GM18868 (cell line): ENCODE data around the gene MXRA8.
"Not testable (repeated sequence)": the region's sequence is repeated elsewhere in the genome, so short reads cannot be mapped to it uniquely, and the experiment has no call there.

Experiments
- ATAC-seq: cut with Tn5 transposase; IDR thresholded peaks from one replicate; pipeline ENCODE4 v1.9.1; 2021; ENCODE audit warnings: mild to moderate bottlenecking, moderate library complexity; ENCODE audit not compliant: unreplicated experiment

MXRA8 gene, protein sequence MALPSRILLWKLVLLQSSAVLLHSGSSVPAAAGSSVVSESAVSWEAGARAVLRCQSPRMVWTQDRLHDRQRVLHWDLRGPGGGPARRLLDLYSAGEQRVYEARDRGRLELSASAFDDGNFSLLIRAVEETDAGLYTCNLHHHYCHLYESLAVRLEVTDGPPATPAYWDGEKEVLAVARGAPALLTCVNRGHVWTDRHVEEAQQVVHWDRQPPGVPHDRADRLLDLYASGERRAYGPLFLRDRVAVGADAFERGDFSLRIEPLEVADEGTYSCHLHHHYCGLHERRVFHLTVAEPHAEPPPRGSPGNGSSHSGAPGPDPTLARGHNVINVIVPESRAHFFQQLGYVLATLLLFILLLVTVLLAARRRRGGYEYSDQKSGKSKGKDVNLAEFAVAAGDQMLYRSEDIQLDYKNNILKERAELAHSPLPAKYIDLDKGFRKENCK

DNA sequence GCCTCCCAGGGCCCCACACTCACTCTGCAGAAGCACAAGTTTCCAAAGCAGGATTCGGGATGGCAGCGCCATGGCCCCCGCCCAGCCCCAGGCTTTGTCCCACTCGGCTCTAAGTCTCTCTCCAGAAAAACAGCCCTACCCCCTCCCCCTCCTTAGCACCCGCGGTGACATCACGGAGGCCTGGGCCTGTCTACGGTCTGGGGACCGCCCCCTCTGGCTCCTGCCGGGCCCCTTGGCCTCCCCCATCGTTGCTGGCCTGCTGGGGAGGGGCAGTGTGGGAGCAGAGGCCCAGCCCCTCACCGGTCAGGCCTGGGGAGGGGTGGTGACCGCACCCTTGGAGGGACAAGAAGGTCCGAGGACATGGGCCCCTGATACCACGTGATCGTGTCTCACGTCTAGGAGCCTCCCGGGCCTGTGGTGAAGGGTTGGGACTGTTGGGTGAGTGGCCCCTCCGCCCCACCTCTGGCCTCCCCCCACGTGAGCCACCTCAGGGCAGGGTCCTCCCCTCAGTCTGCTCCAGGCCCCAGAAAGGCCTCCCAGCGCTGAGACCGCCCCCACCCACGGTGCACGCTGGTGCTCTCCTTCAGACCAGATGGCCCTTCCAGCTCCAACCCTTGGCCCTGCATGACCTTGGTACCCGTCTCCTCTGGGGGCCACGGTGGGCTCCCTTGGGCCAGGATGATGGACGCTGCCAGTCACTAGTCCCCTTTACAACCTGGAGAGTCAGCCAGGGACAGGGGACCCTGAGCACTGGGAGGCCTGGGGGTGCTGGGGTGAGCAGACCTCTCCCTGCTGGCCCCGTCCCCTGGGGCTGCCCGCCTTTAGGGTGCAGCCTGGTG, at the start of gene MXRA8:
Gene MXRA8, minus strand, starts transcription at position 123 of the 839 bp plus-strand sequence. Its CDS starts 51 bp downstream, at position 72.
- no peak for ATAC-seq

DNA sequence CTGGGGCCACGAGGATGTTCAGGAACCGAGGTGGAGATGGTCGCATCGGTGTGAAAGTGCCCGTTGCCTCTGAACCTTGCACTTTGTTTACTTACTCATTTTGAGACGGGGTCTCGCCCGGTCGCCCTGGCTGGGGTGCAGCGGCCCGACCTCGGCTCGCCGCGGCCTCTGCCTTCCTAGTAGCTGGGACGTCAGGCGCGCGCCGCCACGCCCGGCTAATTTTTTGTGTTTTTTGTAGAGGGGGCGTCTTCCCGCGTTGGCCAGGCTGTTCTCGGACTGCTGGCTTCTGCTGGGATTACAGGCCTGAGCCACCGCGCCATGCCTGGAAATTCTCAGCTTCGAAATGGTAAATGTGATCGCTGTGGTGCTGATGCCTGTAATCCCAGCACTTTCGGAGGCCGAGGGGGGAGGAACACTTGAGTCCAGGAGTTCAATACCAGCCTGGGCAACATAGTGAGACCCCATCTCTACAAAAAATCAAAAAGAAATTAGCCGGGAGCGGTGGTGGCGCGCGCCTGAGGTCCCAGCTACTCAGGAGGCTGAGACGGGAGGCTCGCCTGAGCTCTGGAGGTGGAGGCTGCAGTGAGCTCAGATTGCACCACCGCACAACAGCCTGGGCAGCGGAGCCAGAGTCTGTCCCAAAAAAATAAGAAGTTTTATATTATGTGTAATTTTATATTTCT, 49.4 kb upstream of the MXRA8 start:
- ATAC-seq, result peak; percentile 20

DNA sequence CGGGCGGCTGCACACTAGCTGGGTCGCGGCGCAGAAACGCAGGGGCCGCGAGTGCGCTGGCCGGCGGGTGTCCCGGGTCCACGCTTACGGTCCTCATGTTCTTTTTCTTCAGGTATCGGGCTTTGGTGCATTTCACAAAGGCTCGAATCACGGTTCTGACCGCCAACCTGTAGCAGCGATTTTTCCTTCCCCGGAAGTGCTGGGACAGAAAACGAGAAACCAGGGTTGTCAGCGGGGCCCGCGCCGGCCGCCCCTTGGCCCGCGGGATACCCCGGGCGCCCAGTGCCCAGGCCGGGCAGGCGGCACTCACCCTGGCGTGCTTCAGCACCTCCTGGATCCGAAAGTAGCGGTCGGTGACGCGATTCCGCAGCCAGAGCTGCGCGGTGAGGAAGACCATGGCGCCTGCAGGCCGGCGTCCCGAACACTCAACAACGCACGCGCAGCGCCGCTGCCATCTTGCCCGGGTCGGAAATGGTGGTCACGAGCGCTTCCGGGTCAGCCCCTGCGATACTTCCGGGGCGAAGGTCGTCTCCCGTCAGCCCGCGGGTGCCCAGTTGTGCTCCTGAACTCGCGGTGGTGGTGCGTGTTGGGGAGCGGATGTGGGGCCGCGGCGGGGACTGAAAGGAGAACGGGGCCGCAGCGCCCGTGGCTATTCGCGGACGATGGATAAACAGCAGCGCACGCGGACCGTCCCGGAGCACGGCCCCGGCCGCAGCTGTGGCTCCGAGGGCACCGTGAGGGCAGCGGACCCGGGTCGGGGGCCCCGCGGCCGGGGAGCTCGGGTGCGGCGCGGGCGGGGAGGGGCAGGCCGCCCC, 48.7 kb upstream of the MXRA8 start, which contains the start of gene MRPL20:
Gene MRPL20, minus strand, starts transcription at position 473 of the 815 bp plus-strand sequence. Its CDS starts 76 bp downstream, at position 397.
- peak; percentile 83 for ATAC-seq

DNA sequence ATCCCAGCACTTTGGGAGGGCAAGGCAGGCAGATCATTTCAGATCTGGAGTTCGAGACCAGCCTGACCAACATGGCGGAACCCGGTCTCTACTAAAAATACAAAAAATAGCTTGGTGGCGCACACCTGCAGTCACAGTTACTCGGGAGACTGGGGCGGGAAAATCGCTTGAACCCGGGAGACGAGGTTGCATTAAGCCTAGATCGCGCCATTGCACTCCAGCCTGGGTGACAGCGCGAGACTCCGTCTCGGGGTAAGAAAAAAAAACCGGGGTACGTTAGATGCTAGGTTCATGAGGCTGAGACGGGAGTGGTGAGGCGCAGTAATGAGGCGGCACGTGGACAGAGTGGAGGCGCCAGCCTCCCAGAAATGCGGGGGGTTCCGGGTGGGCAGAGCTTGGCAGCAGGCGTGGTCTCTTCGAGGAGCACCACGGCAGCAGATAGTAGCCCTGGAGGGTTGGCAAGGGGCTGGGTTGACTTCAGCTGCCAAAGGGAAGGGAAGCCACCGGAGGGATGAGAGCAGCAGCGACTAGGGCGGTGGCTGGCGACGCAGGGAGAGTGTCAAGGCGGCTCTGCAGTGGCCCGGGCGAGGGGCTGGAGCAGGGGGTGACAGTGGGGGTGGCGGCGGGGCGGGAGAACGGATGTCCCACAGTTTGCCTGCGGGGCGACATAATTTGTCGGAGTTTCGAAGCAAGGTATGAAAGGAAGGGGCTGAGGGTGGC, 47.9 kb upstream of the MXRA8 start:
- ATAC-seq, result no peak

DNA sequence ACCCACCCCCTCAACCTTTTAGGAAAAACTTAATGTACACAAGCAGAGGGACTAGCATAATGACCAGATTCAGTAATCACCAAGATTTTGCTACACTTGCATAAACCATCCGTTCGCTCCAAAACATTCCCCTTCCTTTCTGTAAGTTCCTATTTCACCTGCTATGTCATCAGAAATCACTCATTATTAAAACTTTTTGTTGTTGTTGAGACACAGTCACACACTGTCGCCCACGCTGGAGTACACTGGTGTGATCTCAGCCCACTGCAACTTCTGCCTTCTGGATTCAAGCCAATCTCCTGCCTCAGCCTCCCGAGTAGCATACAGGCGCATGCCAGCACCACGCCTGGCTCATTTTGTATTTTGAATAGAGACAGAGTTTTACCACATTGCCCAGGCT, 45.3 kb upstream of the MXRA8 start:
- ATAC-seq, result no peak

DNA sequence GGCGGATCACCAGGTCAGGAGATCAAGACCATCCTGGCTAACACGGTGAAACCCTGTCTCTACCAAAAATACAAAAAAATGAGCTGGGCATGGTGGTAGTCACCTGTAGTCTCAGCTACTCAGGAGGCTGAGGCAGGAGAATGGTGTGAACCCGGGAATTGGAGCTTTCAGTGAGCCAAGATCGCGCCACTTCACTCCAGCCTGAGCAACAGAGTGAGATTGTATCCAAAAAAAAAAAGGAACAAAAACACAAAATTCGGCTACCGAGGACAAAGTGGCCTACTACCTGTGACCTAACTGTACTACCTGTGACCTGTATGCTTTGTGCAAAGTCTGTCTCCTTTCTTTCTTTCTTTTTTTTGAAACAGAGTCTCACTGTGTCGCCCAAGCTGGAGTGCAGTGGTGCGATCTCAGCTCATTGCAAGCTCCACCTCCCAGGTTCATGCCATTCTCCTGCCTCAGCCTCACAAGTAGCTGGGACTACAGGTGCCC, 44.6 kb upstream of the MXRA8 start:
- not testable (repeated sequence) for ATAC-seq

DNA sequence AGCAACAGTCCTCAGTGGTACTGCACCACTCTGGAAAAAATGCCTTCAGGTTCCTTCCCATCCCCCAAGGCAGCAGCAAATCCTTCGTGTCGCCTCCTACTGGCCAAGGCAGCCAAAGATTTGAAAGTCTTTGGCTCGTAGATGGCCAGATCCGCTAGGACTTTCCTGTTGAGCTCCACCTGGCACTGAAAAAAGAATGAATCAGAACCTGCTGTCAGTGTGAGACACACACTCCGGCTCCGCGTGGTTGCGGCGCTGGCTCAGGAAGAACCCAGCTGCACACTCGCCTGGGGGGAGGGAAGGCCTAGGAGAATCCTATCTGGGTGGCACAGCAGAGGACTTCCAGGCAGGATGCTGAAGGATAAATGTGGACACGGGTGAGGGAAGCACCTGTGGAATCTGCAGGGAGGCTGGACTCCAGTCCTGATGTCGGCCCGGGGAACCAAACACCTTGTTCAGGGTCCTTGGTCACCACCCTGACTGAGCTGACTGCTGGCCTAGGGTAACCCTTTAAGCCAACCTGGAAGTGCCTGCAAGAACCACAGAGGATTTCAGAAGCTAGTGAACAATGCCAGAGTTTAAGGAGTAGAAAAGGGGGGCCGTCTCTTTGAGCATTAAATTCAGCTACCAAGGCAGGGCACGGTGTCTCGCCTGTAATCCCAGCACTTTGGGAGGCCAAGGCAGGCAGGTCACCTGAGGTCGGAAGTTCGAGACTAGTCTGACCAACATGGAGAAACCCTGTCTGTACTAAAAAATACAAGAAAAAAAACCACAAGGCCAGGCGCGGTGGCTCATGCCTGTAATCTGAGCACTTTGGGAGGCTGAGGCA, 43.9 kb upstream of the MXRA8 start:
- ATAC-seq, result no peak

DNA sequence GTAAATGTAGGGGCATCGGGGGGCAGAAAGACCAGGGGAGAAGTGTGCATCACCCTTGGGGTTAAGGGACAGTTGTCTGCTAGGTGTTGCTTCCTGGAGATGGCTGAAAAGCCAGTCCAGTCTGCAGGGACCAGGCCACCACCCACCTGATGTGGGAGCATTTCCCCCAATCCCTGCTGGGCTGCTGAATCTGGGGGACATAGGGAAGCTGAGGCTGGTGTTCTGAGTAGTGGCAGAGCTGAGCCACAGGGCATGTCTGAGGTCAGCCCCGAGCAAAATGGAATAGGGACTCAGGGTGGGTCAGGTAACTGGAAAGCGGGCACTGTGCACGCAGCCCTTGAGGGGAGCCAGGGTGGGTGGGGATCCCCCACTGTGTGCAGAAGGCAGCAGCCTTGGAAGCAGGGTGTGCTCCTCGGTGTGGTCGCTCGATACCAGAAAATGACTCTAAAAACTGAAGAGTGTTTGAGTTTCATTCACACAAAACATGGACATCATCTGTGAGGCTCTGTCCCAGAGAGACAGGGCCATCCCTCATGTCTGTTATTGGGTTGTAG, 43.2 kb upstream of the MXRA8 start:
- no peak for ATAC-seq

DNA sequence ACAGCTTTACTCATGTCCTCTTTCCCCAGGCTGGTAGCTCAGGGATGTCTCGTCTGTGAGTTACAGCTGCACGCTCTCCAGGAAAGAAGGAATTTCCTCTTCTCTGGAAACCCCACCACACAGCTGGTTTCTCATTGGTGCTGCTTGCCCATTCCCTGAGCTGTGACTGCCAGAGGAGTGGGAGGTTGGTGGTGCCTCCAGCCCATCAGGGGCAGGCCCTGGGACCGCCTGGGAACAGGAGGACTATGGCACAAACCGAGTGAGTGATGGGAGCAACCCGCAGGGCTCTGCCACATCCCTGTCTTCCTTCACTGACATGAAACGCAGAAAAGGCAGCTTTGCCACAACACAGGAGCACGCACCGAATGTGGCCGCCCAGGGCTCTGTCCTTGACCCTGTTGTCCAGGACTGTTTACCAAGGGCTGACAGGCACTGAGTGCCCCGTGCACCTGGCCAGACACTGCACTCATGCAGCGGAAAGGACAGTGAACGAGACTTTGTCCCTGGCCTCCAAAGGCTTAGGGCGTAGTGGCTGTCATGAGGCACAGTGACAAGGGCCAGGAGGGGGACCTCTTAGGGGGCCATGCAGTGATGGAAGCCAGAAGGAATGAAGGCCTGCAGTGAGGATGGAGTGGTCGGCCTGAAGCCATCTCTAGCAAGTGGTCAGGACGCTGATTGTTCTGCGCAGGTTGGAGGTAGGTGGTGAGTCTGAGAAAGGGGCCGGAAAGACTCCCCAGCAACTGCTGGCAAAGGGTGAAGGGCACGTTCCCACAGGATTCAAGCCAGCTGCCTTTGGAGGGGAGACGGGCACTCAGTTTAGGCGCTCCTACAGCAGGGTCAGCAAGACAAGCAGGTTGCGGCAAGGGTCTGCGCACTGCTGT, 42.5 kb upstream of the MXRA8 start:
- ATAC-seq, result no peak

DNA sequence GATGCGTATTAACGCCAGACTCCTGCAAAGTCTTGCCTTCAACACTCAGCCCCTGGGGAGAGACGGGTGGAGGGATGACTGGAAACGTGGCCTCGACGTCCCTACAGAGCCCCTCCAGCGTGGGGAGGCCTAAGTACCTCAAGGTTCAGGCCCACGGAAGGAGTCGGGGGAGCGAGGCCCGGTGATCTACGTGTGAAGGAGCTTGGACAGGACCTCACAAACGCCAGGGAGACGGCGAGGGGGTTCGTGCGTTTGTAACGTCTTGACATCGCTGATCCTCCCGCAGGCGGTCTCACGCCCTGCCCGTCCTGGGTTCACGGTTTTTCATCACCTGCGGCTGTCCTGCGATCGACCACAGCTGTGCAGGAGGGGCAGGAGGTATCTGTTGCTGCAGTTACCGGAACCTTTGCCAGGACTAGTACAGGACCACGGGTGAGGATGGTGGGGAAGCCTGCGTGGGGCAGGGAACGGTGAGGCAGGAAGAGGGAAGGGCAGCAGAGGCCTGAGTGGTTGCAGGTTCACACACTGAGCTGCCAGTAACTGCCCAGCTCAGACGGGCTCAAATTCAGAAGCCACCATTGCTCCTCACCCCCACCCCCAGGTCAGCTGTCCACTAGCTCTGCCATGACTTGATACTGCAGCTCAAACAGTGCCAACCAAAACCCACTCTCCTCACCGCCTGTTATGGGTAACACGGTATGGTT, 41.7 kb upstream of the MXRA8 start:
- ATAC-seq, result peak; percentile 3

DNA sequence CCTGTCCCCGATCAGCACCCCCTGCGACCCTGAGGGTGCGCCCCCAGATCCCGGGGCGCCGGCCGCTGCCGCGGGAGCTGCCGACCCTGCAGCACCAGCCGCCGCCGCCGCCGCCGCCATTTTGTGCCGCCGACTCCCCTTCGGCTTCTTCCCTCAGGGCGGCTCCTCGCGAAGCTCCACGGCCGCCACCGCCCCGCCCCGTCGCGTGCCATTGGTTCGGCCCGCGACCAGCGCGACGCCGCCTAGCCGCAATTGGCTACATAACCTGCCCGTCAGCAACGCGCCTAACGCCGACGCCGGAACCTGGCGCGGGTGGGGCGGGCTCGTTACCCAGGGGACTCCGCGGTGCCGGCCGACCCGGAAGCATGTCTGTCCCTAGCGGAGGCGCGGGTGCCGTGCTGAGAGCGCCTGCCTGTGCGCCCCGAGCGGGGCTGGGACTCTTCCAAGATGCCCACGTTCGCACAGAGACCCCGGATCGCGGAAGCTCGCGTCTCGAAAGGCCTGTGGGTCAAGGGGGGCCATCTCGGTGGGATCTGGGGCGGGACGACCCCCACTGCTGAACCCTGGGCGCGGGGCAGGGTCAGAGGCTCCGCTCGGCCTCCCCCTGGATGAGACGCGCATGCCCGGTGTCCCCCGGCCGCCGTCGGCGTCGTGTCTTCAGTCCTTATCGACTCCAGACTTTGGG, 41.0 kb upstream of the MXRA8 start, which contains the start of gene CCNL2:
Gene CCNL2, minus strand, starts transcription at position 149 of the 685 bp plus-strand sequence. Its CDS starts 29 bp downstream, at position 120.
- ATAC-seq, result peak; percentile 92

DNA sequence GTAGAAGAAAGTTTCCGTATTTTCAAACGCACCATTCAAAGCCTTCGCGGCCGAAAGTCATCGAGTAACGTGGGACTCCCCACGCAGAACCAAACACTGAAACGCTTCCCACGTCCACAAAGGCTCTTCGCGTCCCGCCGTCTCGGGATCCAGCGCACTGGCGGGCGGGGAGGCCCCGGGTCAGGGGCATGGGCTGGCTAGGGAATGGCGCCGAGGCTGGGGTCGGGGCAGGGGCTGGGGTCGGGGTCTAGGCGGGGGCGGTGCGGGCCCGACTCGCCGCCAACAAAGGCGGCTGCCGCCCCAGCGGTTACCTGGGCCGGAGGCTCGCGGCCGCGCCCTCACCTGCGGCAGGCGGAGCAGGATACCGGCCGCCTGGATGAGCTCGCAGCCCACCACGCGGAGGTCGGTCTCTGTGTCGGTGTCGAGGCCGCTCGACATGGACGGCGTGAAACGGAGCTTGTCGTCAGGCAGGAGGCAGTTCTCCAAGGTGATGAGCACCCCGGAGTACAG, 40.4 kb upstream of the MXRA8 start:
- ATAC-seq, result no peak

DNA sequence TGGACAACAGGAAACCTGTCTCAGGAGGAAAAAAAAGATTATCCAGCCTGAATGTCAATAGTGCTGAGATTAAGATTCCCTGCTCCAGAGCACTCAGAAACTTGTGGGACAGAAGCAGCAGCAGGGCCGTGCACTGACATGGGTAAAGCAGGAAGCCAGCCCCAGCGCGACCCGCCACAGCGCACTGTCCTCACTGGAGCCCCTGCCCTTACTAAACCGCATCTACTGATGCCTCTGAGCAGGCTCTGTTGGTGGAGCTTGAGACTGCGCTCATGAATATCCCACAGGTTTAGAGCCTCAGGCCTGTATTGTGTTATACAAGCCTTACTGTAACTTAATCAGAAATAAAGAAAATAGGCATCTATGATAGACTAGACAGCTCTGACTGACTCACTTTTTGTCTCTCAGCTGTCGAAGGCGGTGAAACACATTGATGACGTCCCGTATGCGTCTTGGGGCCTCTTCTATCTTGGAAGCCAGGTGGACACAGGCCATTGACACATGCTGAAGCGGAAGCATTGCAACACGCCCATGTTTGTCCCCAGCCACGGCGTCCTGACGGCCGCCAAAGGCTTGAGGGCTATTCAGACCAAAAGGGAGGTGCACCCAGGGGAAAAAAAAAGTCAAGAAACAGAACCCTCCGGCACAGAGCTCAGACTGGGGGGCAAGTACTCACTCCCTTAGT, 39.6 kb upstream of the MXRA8 start:
- ATAC-seq, result no peak

DNA sequence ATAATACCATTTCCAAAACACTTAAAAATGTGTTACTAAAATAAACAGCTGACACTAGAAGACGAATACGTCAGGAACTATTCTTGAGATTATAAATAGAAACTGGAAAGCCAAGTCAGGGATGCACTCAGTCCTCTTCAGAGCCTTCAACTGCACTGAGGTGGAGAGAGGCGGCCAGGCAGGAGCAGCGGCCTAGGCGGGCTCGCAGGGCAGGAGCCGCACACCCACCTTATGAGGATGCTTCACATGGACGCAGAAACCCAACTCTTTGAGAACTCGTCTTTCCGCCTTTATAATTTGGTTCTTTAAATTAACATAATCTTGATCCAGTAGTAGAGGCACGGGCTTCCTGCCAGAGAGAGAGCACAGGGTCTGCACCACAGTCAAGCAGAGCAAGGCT, 36.8 kb upstream of the MXRA8 start:
- no peak for ATAC-seq

DNA sequence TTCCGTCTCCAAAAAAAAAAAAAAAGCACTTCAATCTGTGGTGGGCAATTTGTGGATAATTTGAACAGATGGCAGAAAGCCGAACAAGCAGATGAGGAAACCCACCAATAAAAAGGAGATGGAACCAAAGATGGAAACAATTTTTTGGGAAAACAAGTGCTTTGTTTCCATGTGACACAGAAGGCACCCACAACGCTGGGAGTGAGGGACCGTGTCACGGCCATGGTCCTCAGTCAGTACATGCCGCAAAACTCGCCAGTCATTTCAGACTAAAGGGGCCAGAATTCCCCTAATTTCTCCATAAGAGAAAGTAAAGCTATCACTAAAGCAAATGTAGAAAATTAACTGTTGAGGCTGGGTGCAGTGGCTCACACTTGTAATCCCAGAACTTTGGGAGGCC, 35.8 kb upstream of the MXRA8 start:
- no peak for ATAC-seq
